AG09309 (cell line): ENCODE results near the gene SLC9A1.

ENCODE experiments used
- DNase-seq: peaks from one replicate; pipeline ENCODE4 v3.0.0-alpha.2; 2010; ENCODE audit warnings: low read depth
- H3K4me3 ChIP-seq: 2 replicates; pipeline ENCODE4 v1.5.1; 2011; ENCODE audit warnings: mild to moderate bottlenecking, low read depth, low read length, moderate library complexity; ENCODE audit not compliant: control insufficient read depth
- TF ChIP-seq, protein P1 (sequence below): IDR thresholded peaks from 2 replicates; pipeline ENCODE4 v1.5.1; 2011; ENCODE audit warnings: mild to moderate bottlenecking, low read depth, low read length, inconsistent platforms; ENCODE audit not compliant: insufficient read depth, control insufficient read depth; ENCODE audit errors: missing control alignments

SLC9A1 gene

DNA sequence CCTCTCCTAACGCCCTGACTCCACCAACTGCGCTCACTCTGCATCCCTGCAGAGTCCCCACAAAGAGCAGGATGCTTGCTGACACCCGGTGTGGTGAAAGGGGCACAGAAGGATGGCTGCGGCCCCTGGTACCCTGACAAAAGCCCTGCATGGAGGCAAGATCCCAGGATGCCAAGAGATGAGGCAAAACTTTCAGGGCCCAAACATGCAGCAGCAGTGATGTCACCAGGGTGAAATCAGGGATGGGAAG is 36.6 kb downstream of the SLC9A1 start:
- TF ChIP-seq, protein P1, sequence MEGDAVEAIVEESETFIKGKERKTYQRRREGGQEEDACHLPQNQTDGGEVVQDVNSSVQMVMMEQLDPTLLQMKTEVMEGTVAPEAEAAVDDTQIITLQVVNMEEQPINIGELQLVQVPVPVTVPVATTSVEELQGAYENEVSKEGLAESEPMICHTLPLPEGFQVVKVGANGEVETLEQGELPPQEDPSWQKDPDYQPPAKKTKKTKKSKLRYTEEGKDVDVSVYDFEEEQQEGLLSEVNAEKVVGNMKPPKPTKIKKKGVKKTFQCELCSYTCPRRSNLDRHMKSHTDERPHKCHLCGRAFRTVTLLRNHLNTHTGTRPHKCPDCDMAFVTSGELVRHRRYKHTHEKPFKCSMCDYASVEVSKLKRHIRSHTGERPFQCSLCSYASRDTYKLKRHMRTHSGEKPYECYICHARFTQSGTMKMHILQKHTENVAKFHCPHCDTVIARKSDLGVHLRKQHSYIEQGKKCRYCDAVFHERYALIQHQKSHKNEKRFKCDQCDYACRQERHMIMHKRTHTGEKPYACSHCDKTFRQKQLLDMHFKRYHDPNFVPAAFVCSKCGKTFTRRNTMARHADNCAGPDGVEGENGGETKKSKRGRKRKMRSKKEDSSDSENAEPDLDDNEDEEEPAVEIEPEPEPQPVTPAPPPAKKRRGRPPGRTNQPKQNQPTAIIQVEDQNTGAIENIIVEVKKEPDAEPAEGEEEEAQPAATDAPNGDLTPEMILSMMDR, result no peak
- no peak overlapping the region for H3K4me3 ChIP-seq
- no peak for DNase-seq

DNA sequence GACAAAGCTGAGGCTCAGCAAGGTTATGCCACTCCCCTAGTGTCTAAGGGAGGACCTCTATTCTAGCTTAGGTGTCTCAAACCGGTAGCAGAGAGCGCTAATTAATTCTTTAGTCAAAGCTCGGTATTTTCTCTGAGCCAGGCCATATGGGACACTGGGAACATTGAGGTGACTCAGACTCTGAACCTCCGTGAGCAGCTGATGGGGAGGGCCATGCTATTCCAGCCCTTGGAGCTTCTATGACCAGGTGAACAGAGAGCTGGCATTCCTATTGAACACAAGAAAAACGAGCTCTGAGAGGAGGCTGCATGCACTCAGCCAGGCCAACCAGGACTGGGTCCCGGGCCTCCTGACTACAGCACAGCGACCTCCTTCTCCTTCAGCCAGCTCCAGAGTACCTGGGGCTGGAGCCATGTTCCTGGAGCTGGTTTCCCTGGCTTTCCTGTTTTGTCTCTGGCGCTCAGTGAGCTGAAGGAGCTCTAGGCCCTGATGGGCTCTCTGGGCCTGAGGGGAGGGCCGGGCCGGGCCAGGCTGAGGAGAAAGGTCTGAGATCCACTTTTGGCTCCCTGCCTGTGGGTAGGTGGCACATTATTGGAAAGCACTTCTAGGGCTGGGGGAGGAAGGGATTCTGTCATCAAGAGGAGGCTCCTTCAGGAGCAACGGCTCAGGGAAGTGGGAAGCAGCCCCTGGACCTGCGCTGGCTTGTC is 37.0 kb downstream of the SLC9A1 start:
- no peak overlapping the region for H3K4me3 ChIP-seq
- no peak for DNase-seq
- TF ChIP-seq, protein P1, result no peak

DNA sequence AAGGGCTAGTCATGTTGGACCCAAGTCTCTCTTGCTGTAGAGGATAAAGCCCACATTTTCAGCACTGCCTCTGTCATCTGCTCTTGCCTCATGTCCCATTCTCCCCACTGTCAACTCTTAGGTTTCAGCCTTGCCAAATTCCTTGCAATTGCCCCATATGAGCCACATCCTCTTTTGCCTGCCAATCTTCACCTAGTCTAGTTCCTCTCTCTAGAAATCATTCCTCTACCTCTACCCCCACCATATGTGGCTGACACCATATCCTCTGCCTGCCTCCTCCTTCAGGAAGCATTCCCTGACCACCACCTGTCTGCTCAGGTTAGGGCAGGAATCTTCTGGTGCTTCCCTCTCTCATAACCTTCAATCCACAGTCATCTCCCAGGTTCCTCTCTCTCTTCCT is 38.2 kb downstream of the SLC9A1 start:
- TF ChIP-seq, protein P1, result no peak
- no peak overlapping the region for H3K4me3 ChIP-seq
- no peak for DNase-seq

DNA sequence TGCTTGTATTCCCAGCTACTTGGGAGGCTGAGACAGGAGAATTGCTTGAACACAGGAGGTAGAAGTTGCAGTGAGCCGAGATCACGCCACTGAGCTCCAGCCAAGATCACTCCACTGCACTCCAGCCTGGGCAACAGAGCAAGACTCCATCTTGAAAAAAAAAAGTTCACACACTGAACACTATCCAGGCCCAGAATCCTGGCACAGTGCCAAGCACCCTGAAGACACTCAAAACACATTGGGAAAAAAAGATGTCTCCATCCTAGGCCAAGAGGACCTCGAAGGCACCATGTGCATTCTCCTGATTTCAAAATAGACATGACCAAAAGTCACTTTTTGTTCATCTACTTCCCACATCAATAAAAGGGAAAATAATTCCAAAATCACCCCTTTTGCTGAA is 38.7 kb downstream of the SLC9A1 start:
- no peak overlapping the region for H3K4me3 ChIP-seq
- TF ChIP-seq, protein P1, result no peak
- DNase-seq, result no peak

DNA sequence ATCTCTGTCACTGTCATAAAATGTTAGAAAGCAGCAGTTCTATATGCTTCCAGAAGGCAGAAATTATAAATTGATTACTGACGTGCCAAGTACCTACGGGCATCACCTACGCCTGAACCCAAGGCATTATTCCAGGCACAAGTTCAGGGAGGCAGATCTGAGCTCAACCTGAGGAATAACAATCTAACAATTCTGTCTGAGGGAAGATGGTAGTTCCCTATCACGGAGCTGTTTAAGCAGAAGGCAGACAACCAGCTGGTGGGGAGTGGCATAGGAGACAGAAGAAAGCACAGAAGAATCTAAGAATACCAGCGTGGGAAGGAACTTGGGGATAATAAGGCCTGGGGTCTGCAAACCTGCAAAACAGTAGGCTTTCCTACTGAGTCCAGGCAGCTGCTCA is 40.4 kb downstream of the SLC9A1 start:
- TF ChIP-seq, protein P1, result no peak
- H3K4me3 ChIP-seq, result no peak overlapping the region
- no peak for DNase-seq

DNA sequence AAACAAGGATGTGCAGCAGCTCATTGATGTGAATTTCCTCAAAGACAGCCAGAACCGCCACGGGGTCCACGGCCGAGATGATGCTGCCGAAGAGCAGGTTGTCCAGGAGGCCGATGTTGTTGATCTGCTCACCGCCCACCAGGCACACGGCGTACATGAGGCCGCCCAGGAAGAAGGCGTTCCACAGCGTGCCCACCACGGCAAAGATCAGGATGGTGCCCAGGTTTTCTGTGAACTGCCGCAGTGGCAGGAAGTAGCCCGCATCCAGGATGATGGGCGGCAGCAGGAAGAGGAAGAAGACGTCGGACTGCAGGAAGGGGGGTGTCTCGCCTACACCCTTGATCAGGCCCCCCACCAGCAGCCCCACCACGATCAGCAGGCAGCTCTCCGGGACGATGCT is 41.1 kb downstream of the SLC9A1 start:
- DNase-seq, result no peak

More for the DNA sequence above, 41.1 kb downstream of the SLC9A1 start:
- no peak overlapping the region for H3K4me3 ChIP-seq
- TF ChIP-seq, protein P1, result no peak
